Measurements from ENCODE around the gene SH2D5.

GRCh38 chr1:20726118-20726911 is 6.2 kb downstream of the SH2D5 start:
- TF ChIP-seq POLR2A (IDR thresholded peaks at IDR 0.05) (no peak), CTCF (IDR thresholded peaks at IDR 0.05) (no peak)

All from esophagus squamous epithelium (tissue), 4 donors.